Inflammatory macrophage treated with lipopolysaccharide for 4 hours (primary cell): ENCODE measurements around the gene SULT4A1.

Experiments
- DNase-seq: peaks from one replicate; pipeline ENCODE4 v3.0.0-alpha.2; 2020

SULT4A1 gene

DNA sequence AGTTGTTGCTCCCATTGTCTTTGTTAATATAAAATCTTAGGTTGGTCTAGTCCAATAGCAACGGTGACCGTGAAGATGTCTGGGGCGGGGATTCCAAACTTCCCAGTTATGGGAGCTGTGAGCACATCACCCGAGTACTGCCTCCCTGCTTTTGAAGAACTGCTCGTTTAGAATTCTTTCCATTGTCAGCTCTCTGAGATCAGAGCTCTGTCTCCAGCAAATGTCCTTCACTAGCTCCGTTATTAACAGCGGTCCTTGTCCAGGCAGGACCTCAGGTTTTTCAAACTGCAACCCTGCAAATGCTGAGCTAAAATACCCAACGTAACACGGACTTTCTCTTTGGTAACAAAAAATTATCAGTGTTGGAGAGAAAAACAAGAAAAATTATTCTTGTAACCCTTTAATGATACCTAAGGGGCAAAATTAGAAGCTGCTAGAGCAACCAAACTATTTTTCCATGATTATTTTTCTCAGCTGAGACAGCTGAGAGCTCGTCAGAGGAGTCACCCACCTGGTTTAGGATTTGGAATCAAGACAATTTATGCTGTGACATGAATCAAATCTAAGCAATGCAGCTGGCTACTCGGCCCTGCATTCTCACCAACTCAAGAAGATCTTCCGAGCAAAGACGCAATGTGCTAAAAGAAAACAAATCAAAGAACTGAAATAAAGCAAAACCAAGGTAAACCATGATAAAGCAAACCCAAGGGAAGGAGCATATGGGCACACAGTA is 35.1 kb downstream of the SULT4A1 start:
- no peak for DNase-seq

- DNase-seq, result no peak
Observed at GRCh38 chr22:43826142-43827002, 35.9 kb downstream of the SULT4A1 start.

GRCh38 chr22:43825651-43826050 is 36.7 kb downstream of the SULT4A1 start:
- no peak for DNase-seq

GRCh38 chr22:43824724-43825420 is 37.4 kb downstream of the SULT4A1 start:
- no peak for DNase-seq

DNA sequence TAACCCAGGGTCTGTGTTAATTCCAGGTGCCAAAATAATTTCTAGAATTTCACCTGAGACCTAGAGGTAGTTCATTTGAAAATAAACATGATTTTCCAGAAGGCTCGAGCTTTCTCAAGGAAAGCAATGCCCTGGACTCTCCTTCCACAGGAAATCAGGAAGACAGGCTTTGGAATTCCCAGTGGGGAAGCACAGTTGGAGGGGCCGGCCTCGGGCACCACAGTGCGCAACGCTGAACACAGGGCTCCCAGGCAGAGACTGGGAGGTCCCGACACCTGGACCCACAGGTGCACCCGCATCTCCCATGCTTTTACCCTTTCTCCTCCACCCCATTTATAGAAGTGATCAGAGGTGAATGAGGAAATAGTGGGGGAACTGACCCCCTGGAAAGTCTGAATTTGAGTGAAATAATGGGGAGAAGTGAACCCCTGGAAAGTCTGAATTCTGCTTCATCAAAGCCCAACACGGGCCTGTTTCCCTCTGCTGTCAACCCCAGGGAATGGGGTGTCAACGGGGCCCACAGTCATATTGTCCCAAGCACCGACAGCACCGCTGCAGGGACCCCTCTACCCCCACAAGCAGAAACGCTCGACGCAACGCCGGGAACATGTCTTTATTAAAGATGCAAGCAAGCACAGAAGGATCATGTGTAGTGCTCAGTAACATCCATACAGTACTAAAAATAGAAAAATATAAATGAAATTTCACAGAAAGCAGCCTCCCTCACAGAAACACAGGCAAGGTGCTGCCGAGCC is 38.2 kb downstream of the SULT4A1 start:
- no peak for DNase-seq

GRCh38 chr22:43823353-43823908 is 38.9 kb downstream of the SULT4A1 start:
- DNase-seq, result no peak

- no peak for DNase-seq
Observed at GRCh38 chr22:43821606-43822425, 40.5 kb downstream of the SULT4A1 start.

GRCh38 chr22:43820651-43821305 is 41.5 kb downstream of the SULT4A1 start:
- no peak for DNase-seq

- no peak for DNase-seq
Observed at GRCh38 chr22:43819931-43820640, 42.2 kb downstream of the SULT4A1 start.

GRCh38 chr22:43819421-43819921 is 42.8 kb downstream of the SULT4A1 start:
- DNase-seq, result no peak

- no peak for DNase-seq
Observed at GRCh38 chr22:43818981-43819380, 43.3 kb downstream of the SULT4A1 start.

- DNase-seq, result no peak
Observed at GRCh38 chr22:43817402-43817801, 44.9 kb downstream of the SULT4A1 start.

GRCh38 chr22:43814264-43814663 is 48.0 kb downstream of the SULT4A1 start:
- DNase-seq, result no peak

DNA sequence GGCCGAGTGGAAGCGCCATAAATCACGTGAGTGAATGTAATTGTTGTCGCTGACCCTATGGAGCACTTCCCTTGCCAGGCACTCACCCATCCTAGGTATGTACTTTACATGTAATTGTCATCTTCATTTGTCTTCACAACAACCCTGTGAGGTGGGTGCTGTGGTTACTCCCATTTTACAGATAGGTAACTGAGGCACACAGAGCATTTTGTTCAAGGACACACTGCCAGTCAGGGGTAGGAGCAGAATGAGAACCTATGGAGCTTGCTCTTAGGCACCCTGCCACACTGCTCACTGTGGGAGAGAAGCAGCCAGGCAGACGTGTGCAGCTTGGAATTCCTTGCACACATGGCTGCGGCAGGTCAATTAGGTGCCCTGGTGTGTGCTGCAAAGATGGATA is 49.4 kb downstream of the SULT4A1 start:
- no peak for DNase-seq

DNA sequence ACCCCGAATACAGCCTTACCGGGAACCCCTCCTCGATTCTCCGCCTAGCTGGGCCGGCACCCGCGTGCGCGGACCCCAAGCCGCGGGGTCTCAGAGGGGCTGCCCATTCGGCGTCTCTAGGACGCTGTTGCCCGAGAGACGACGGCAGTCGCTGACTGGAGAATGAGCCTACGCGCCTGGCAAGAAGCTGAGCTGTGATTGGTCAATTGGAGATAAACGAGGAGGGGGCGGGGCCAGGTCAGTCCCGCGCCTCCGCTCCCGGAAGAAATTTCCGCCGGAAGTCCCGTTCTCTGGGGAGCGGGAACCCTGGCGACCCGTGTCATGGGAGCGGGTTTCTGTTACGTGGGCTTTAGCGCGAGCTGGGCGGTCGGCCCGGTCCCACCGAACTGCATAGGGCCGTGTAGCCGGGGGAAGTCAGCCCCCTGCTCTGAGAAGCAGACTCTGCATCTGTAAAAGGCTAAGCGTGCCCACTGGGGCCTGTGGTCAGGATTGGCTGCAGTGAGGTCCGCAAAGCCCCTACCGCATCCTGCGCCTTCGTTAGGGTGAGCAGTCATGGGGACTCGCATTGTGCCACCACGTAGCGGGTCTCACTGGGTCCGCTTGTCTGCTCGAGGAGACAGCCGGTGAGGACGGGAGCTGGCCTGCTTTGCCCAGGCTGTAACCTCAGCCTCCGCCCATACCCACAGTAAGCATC is 50.0 kb downstream of the SULT4A1 start, which contains the start of gene EFCAB6:
Gene EFCAB6, minus strand, starts transcription at position 157 of the 694 bp plus-strand sequence. CDS start 29,987 bp downstream, outside the sequence.
- DNase-seq, result peak; percentile 94

DNA sequence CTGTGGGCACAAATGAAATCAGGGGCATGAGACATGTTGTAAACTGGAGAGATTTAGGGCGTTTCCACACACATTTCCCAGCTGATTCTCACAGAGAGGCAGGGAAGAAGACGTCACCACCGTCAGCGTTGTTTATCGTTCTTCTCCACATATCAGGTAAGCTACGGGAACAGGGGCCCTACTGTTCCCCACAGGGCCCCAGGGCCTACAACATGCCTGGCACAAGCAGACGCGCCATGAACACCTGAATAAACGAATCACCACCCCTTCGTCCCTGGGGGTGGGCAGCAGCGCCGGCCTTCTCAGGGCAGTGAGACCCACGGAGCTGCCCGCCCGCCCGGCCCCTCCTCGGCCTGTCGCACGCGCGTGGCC is 50.5 kb downstream of the SULT4A1 start:
- DNase-seq, result peak; percentile 34

- DNase-seq, result no peak
Observed at GRCh38 chr22:43802897-43803495, 59.3 kb downstream of the SULT4A1 start.

DNA sequence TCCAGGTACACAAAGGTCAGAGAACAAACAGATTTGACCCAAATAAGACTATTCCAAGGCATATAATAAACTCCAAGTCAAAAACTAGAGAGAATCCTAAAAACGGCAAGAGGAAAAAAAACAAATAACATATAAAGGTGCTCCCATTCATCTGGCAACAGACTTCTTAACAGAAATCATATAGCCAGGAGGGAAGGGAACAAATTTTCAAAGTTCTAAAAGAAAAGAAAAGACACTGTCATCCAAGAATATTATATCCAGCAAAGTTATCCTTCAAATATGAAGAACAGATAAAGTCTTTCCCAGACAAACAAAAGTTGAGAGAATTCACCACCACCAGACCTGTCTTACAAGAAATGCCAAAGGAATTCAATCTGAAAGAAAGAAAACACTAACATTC is 61.3 kb downstream of the SULT4A1 start:
- no peak for DNase-seq

DNA sequence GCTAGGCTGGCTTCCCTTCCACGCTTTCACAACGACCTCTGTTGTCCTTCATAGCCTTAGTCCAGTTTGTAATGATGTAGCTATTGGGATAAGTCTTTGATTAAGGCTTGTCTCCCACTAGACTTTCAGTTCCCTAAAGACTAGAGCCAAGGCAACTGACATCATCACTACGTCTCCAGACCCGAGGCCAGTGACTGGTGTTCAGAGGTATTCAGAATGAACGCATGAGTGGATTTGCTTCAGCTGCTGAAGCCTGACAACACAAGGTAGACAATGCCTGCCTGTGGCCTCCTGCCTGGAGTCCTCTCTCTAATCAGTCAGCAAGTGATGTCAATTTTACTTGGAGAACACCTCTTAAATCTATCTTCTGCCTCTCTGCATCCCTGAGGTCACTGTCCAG is 63.8 kb downstream of the SULT4A1 start:
- peak; percentile 28 for DNase-seq
